ENCODE results near the gene RPUSD1.

RPUSD1 gene

GRCh38 chr16:802914-803753 lies 15.0 kb upstream of the RPUSD1 start:
- no peak for DNase-seq
- H3K4me3 ChIP-seq (ENCODE audit: low read depth, low read length) = no peak overlapping the region
- TF ChIP-seq, protein P1, sequence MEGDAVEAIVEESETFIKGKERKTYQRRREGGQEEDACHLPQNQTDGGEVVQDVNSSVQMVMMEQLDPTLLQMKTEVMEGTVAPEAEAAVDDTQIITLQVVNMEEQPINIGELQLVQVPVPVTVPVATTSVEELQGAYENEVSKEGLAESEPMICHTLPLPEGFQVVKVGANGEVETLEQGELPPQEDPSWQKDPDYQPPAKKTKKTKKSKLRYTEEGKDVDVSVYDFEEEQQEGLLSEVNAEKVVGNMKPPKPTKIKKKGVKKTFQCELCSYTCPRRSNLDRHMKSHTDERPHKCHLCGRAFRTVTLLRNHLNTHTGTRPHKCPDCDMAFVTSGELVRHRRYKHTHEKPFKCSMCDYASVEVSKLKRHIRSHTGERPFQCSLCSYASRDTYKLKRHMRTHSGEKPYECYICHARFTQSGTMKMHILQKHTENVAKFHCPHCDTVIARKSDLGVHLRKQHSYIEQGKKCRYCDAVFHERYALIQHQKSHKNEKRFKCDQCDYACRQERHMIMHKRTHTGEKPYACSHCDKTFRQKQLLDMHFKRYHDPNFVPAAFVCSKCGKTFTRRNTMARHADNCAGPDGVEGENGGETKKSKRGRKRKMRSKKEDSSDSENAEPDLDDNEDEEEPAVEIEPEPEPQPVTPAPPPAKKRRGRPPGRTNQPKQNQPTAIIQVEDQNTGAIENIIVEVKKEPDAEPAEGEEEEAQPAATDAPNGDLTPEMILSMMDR (IDR thresholded peaks at IDR 0.05; ENCODE audit: low read depth, low read length, missing control alignments) = no peak
- no peak overlapping the region for H3K27ac ChIP-seq
- in situ Hi-C loops (cut with HindIII; ENCODE audit: low pct_ligation_motif_present, low sequenced_read_pairs) = no loop called here
- no peaks in the 10 kb centered on the region for H3K36me3 ChIP-seq (replicated peaks)
- H3K27me3 ChIP-seq (replicated peaks) = peaks cover 29% of the 10 kb centered on the region

DNA sequence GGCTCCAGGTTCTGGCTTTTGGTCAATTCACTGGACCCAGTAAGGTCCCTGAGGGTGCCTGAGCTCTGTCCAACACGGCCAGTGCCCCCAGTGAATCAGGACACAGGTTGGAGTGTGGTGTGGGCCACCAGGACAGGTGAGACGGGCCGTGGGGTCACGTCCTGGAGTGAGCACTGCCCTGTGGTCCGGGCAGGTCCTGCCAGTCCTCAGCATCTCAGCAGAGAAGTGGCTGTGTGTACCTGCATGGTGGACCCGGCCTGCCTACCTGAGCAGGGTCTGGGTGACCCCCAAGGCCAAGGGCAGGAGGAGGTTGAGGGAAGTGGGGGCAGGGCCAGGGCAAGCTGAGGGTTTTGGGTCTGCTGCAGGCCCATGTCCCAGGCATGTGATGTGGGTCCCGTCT lies 14.3 kb upstream of the RPUSD1 start:
- Histone ChIP-seq H3K4me3 (ENCODE audit: low read depth, low read length) (no peak overlapping the region), H3K27me3 (replicated peaks) (peaks cover 29% of the 10 kb centered on the region), H3K36me3 (replicated peaks) (no peaks in the 10 kb centered on the region), H3K27ac (no peak overlapping the region)
- in situ Hi-C loops (cut with HindIII; ENCODE audit: low pct_ligation_motif_present, low sequenced_read_pairs) = no loop called here
- no peak for DNase-seq
- TF ChIP-seq, protein P1 (IDR thresholded peaks at IDR 0.05; ENCODE audit: low read depth, low read length, missing control alignments) = no peak

DNA sequence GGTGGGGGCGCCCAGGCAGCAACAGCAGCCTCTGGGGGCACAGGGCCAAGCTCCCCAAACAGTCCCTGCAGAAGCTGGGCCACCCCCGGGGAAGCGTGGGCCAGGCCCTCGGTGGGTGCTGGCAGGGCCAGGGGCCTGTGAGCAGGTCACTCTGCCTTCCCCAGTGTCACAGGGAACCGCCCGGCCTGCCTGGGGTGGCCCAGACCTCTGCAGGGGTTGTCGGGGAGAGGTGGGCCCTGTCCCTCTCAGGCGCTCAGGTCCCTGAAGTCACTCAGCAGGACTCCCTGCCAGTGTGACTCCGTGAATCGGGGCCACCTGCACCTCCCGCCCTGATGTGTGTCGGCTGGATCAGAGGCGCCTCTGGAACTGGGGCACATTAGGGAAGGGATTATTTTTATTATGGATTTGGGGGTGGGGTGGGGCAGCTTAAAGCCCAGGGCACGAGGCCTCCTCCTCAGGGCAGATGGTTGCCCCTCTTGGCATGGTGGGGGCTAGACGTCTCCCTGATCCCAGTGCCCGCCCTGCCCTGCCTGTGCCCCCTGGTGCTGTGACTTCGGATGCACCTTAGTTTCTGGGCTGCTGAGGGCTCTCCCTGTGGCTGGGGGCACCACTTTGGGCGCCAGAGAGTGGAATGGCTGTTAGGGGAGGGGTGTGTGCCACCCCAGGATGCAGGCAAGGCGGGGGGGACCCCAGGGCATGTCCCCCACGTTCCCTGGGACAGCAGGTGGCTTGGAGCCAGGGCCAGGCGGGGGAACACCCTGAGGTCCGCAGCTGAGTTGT lies 13.6 kb upstream of the RPUSD1 start:
- in situ Hi-C loops (cut with HindIII; ENCODE audit: low pct_ligation_motif_present, low sequenced_read_pairs) = no loop called here
- H3K27me3 ChIP-seq (replicated peaks) = peaks cover 29% of the 10 kb centered on the region
- no peak for DNase-seq
- no peak overlapping the region for H3K27ac ChIP-seq
- TF ChIP-seq, protein P1 (IDR thresholded peaks at IDR 0.05; ENCODE audit: low read depth, low read length, missing control alignments) = no peak
- no peaks in the 10 kb centered on the region for H3K36me3 ChIP-seq (replicated peaks)
- no peak overlapping the region for H3K4me3 ChIP-seq (ENCODE audit: low read depth, low read length)

DNA sequence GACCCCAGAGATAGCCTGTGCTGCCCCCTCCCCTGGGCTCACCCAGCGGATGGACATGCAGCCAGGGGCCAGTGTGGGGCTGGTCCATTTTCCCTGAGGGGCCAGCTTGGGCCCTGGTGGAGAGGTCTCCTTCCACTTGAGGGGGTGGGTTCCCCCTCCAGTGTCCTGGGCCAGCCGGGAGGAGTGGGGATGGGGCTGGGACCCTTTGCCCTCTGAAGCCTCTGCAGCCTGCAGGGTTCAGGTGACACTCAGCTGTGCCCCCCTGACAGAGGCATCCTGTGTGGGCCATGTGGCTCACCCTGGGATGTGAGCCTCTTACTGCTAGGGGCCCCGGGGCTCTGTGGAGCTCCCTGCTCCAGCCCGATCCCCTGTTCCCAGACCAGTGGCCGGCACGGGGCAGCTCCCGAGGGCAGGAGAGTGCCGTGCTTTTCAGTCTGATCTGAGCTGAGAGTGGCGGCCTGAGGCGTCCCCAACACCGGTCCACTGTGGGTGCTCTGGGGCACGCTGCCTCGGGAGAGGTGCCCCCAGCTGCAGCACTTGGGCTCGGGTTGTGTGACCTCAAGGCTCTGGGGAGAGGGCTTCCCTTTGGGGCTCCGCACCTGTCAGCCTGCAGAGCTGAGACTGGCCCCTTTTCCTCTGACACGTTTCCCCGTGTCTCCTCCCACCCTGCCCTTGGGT lies 12.8 kb upstream of the RPUSD1 start:
- in situ Hi-C loops (cut with HindIII; ENCODE audit: low pct_ligation_motif_present, low sequenced_read_pairs) = no loop called here
- peaks cover 29% of the 10 kb centered on the region for H3K27me3 ChIP-seq (replicated peaks)

More for the DNA sequence above, 12.8 kb upstream of the RPUSD1 start:
- DNase-seq = no peak
- Histone ChIP-seq H3K27ac (no peak overlapping the region), H3K36me3 (replicated peaks) (no peaks in the 10 kb centered on the region), H3K4me3 (ENCODE audit: low read depth, low read length) (no peak overlapping the region)
- TF ChIP-seq, protein P1 (IDR thresholded peaks at IDR 0.05; ENCODE audit: low read depth, low read length, missing control alignments) = no peak

Data from brain microvascular endothelial cell (primary cell).